Right lobe of liver (tissue), 4 donors: ENCODE measurements around the gene TLN1.

Experiments used
- CTCF ChIP-seq, 4 donors: fragments of 200-600 bp in 3 of 4; fragments of 450-650 bp in 1 of 4; IDR thresholded peaks; one replicate each; pipeline versions ENCODE4 v1.5.1 to v1.8.0; 2016 to 2022; ENCODE audit warnings: antibody characterized with exemption in 4 of 4, mild to moderate bottlenecking in 2 of 4
- POLR2A ChIP-seq: fragments of 450-650 bp; IDR thresholded peaks from one replicate; pipeline ENCODE4 v1.6.1; 2017; ENCODE audit warnings: antibody characterized with exemption, mild to moderate bottlenecking
- donor health status: DM: no; HTN: no; CAD: no.
- donor health status: DM: no; HTN: no; CAD: no.
- donor health status: DM: no; HTN: yes; CAD: no.

DNA sequence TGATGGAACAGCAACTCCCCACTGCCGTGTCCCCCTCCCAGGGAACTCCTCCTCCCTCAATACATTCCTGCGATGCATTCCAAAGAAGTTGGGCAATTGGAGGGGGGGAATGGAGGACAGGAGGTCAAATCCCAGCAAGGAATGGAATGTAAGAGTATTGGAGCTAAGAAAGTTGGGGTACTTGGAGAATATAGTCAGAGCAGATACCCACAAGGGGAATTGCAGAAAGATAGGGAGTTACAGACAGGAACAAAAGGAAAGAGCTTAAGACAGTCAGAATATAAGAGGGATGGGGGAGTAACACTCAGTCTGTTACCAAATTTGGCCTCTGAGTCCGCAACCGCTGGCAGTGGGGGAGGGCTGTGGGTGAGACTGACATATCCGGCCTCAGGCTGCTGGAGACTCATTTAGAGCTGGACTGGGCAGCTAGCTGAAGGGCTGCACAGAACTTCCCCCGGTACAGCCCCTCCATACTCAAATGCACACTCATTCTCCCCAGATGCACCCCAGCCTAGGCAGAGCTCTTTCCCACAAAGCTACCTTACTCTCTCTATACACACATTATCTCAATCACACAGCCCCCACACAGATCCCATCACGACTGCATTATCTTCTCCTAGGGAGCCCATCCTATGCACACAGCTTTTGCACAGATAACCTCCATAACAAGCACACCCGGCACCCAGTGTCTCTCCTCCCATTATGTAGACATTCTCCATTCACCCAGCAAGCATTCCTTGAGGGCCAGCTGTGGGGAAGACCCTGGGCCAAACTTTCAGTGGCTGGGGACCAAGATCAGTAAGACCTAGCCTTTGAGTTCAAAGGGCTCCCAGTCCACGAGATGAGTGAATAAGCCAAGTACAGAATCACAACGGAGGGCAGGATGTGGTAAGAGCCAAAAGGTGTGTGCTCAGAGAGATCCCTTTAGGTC lies 3.7 kb downstream of the TLN1 start:
- TF ChIP-seq CTCF (IDR thresholded peaks at IDR 0.05) = no peak
- TF ChIP-seq POLR2A = peak; percentile 69
